ENCODE data around the gene NXPE3. TPM values are rescaled to one million over a fixed set of nuclear protein-coding genes. Genes with fewer than 3 reads are reported as not detected.

Gene NXPE3
- total RNA-seq, 2 experiments from 2014 or later: 37.4 to 37.5 TPM

DNA sequence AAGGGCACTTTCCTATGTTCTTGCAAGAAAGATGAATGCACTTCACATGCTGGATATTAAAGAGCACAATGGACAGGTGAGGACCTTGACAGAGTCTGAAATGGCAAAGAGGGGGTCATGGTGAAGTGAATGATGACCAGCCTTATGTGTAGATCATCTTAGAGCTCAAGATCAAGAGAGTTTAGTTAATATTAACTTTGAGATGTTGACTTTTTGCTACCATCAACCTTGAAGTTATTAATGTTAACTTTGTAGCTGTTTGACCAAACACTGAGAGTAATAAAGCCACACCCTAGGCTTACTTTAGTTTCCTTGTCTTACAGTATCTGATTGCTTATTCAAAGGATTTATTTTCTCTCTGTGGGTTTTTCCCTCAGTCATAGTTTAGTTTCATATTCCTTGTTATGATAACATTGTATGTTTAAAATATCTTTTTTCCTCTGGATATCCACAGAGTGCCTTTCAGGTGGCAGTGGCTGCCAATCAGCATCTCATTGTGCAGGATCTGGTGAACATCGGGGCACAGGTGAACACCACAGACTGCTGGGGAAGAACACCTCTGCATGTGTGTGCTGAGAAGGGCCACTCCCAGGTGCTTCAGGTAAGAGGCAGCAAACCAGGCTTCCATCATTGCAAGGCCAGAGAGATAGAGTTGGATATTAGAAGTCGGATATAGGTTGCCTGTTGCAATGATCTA is 75.7 kb downstream of the NXPE3 start:
- Histone ChIP-seq H3K4me3 (ENCODE audit: low read length) (no peak overlapping the region), H3K9me3 (ENCODE audit: control insufficient read depth in 1 of 2, insufficient read depth in 1 of 2, low read length in 2 of 2) (no peaks in the 10 kb centered on the region), H3K4me1 (ENCODE audit: insufficient read depth, low read length) (peaks cover 27% of the 10 kb centered on the region), H3K27me3 (ENCODE audit: control insufficient read depth in 1 of 2, insufficient read depth in 2 of 2, low read length in 2 of 2) (no peaks in the 10 kb centered on the region), H3K27ac (ENCODE audit: low read depth in 1 of 2, low read length in 2 of 2) (no peak overlapping the region), H3K36me3 (ENCODE audit: insufficient read depth, low read length) (peaks cover 80% of the 10 kb centered on the region)
- CTCF ChIA-PET: no interaction called here
- no peak for ATAC-seq (ENCODE audit: poor library complexity)
- Mint-ChIP-seq H3K4me3 (no peak overlapping the region), H3K9me3 (no peaks in the 10 kb centered on the region), H3K4me1 (ENCODE audit: low read depth) (peaks cover 86% of the 10 kb centered on the region), H3K36me3 (ENCODE audit: low read depth) (peaks cover 99% of the 10 kb centered on the region), H3K27me3 (peaks cover 5% of the 10 kb centered on the region), H3K27ac (peak overlapping the region; percentile 100)
- POLR2A ChIA-PET: interaction anchor here (1.1 kb wide), 1 partner anchor 9 kb away, joined by 3 read pairs; no protein-coding TSS in a partner anchor
- TF ChIP-seq, protein P1, sequence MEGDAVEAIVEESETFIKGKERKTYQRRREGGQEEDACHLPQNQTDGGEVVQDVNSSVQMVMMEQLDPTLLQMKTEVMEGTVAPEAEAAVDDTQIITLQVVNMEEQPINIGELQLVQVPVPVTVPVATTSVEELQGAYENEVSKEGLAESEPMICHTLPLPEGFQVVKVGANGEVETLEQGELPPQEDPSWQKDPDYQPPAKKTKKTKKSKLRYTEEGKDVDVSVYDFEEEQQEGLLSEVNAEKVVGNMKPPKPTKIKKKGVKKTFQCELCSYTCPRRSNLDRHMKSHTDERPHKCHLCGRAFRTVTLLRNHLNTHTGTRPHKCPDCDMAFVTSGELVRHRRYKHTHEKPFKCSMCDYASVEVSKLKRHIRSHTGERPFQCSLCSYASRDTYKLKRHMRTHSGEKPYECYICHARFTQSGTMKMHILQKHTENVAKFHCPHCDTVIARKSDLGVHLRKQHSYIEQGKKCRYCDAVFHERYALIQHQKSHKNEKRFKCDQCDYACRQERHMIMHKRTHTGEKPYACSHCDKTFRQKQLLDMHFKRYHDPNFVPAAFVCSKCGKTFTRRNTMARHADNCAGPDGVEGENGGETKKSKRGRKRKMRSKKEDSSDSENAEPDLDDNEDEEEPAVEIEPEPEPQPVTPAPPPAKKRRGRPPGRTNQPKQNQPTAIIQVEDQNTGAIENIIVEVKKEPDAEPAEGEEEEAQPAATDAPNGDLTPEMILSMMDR (IDR thresholded peaks at IDR 0.05): no peak
- intact Hi-C loops (cut with DNase I, micrococcal nuclease): loop anchor here (5.0 kb wide), 3 partner anchors 32 to 373 kb away; no protein-coding TSS in a partner anchor
- DNase-seq: no peak

DNA sequence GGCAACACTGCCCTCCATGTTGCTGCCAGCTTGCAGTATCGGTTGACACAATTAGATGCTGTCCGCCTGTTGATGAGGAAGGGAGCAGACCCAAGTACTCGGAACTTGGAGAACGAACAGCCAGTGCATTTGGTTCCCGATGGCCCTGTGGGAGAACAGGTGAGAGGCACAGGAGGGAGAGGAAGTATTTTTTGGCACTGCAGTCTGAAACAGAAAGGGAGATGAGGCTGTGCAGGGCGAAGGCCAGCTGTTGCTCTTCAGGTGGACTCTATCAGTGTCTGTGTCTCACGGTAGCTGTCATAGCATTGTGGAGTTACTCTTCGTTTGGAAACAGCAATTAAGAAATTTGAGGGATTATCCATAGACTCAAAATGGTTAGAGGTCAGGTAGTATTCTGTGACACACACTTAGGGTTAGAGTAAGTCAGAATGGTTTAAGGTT is 78.3 kb downstream of the NXPE3 start:
- H3K27ac Mint-ChIP-seq: peak overlapping the region; percentile 37
- peaks cover 99% of the 10 kb centered on the region for H3K36me3 Mint-ChIP-seq (ENCODE audit: low read depth)
- intact Hi-C loops (cut with DNase I, micrococcal nuclease): loop anchor here in 1 of 2 experiments (5.0 kb wide), 1 partner anchor 35 kb away; no protein-coding TSS in a partner anchor
- CTCF ChIA-PET: interaction anchor here (0.6 kb wide), 1 partner anchor 8 kb away, joined by 3 read pairs; no protein-coding TSS in a partner anchor
- DNase-seq (no peak), ATAC-seq (ENCODE audit: poor library complexity) (no peak)
- peak overlapping the region; percentile 12 for H3K4me3 Mint-ChIP-seq
- H3K27me3 Mint-ChIP-seq: no peaks in the 10 kb centered on the region
- H3K4me3 ChIP-seq (ENCODE audit: low read length): no peak overlapping the region
- POLR2A ChIA-PET: interaction anchor here (1.5 kb wide), 1 partner anchor 10 kb away, joined by 10 read pairs; no protein-coding TSS in a partner anchor
- H3K4me1 Mint-ChIP-seq (ENCODE audit: low read depth): peaks cover 65% of the 10 kb centered on the region
- H3K36me3 ChIP-seq (ENCODE audit: insufficient read depth, low read length): peaks cover 94% of the 10 kb centered on the region
- TF ChIP-seq, protein P1 (IDR thresholded peaks at IDR 0.05): no peak
- H3K9me3 Mint-ChIP-seq: no peaks in the 10 kb centered on the region
- peaks cover 19% of the 10 kb centered on the region for H3K4me1 ChIP-seq (ENCODE audit: insufficient read depth, low read length)
- H3K9me3 ChIP-seq (ENCODE audit: control insufficient read depth in 1 of 2, insufficient read depth in 1 of 2, low read length in 2 of 2): no peaks in the 10 kb centered on the region
- no peak overlapping the region for H3K27ac ChIP-seq (ENCODE audit: low read depth in 1 of 2, low read length in 2 of 2)
- H3K27me3 ChIP-seq (ENCODE audit: control insufficient read depth in 1 of 2, insufficient read depth in 2 of 2, low read length in 2 of 2): no peaks in the 10 kb centered on the region

DNA sequence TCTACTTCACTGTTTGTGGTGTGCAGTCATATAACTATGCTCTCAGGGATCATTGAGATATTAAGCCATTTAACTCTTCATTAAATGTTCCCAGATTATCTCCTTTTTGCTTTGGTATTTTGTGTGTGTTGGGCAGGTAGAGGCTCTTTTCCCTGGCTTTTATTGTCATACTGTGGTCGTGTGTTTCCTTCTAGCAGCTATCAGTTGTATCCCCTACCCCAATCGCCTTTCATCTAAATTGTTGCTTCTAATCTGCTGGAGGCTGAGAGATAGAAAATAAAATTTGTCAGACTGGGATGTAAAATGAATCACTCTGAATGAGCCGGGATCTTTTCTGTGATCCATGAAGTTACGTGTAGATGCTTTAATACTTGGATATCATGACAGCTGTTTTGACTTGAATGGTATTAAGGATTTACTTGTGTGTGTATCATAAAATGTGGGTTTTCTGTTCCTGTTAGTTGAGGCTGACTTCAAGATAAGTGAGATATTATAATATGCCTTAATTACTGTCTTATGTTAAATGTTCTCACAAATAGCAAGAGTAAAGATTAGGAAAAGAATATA is 79.5 kb downstream of the NXPE3 start:
- H3K9me3 ChIP-seq (ENCODE audit: control insufficient read depth in 1 of 2, insufficient read depth in 1 of 2, low read length in 2 of 2): no peaks in the 10 kb centered on the region
- no peak for DNase-seq
- no peak overlapping the region for H3K4me3 ChIP-seq (ENCODE audit: low read length)
- peaks cover 83% of the 10 kb centered on the region for H3K36me3 ChIP-seq (ENCODE audit: insufficient read depth, low read length)
- H3K27ac ChIP-seq (ENCODE audit: low read depth in 1 of 2, low read length in 2 of 2): no peak overlapping the region
- TF ChIP-seq, protein P1 (IDR thresholded peaks at IDR 0.05): no peak
- Mint-ChIP-seq H3K27me3 (no peaks in the 10 kb centered on the region), H3K27ac (no peak overlapping the region), H3K9me3 (no peaks in the 10 kb centered on the region), H3K36me3 (ENCODE audit: low read depth) (peaks cover 87% of the 10 kb centered on the region), H3K4me3 (no peak overlapping the region), H3K4me1 (ENCODE audit: low read depth) (peaks cover 53% of the 10 kb centered on the region)
- no peaks in the 10 kb centered on the region for H3K27me3 ChIP-seq (ENCODE audit: control insufficient read depth in 1 of 2, insufficient read depth in 2 of 2, low read length in 2 of 2)
- POLR2A ChIA-PET: interaction anchor here (2.1 kb wide), 1 partner anchor 9 kb away, joined by 11 read pairs; the partner anchor contains the start of gene NFKBIZ
- ATAC-seq (ENCODE audit: poor library complexity): no peak
- intact Hi-C loops (cut with DNase I, micrococcal nuclease): loop anchor here in 1 of 2 experiments (5.0 kb wide), 1 partner anchor 36 kb away; no protein-coding TSS in a partner anchor
- CTCF ChIA-PET: interaction anchor here (1.0 to 1.2 kb wide), 2 partner anchors 13 to 44 kb away, joined by 3 to 4 read pairs; no protein-coding TSS in a partner anchor
- H3K4me1 ChIP-seq (ENCODE audit: insufficient read depth, low read length): peaks cover 10% of the 10 kb centered on the region
